Neutrophil (primary cell): ENCODE results near the gene MRPL3.
A peak's percentile ranks its signal among the peaks of the same experiment; 100 is the strongest.

Experiments
- H3K27ac ChIP-seq: fragments of 200-600 bp; sonication (generic); 2 replicates; pipeline ENCODE4 v1.5.1; 2016; ENCODE audit warnings: mild to moderate bottlenecking, moderate library complexity
- H3K27me3 ChIP-seq: fragments of 200-600 bp; sonication (generic); 2 replicates; pipeline ENCODE4 v1.6.0; 2016; ENCODE audit warnings: mild to moderate bottlenecking
- H3K36me3 ChIP-seq: fragments of 200-600 bp; sonication (generic); 2 replicates; pipeline ENCODE4 v1.5.1; 2017
- H3K4me1 ChIP-seq, 2 experiments: fragments of 200-600 bp in 1 of 2; sonication (generic) in 1 of 2; 1 replicate in 1 of 2; 2 replicates in 1 of 2; pipeline versions ENCODE4 v1.5.1 to v1.6.1; 2013 to 2016; ENCODE audit warnings: low read depth in 1 of 2, low read length in 1 of 2, mild to moderate bottlenecking in 1 of 2, moderate library complexity in 1 of 2; ENCODE audit not compliant: control insufficient read depth in 1 of 2, insufficient read depth in 1 of 2
- H3K4me3 ChIP-seq, 2 experiments: fragments of 200-600 bp in 1 of 2; sonication (generic) in 1 of 2; 1 replicate in 1 of 2; 2 replicates in 1 of 2; pipeline ENCODE4 v1.5.1; 2013 to 2016; ENCODE audit warnings: low read depth in 1 of 2, low read length in 1 of 2, mild to moderate bottlenecking in 1 of 2, moderate library complexity in 1 of 2
- H3K9me3 ChIP-seq: fragments of 200-600 bp; sonication (generic); 2 replicates; pipeline ENCODE4 v1.5.1; 2016
- TF ChIP-seq, protein P1 (sequence below): fragments of 200-600 bp; sonication (generic); IDR thresholded peaks from 2 replicates; pipeline ENCODE4 v1.5.1; 2016; ENCODE audit warnings: antibody characterized with exemption

MRPL3 gene

DNA sequence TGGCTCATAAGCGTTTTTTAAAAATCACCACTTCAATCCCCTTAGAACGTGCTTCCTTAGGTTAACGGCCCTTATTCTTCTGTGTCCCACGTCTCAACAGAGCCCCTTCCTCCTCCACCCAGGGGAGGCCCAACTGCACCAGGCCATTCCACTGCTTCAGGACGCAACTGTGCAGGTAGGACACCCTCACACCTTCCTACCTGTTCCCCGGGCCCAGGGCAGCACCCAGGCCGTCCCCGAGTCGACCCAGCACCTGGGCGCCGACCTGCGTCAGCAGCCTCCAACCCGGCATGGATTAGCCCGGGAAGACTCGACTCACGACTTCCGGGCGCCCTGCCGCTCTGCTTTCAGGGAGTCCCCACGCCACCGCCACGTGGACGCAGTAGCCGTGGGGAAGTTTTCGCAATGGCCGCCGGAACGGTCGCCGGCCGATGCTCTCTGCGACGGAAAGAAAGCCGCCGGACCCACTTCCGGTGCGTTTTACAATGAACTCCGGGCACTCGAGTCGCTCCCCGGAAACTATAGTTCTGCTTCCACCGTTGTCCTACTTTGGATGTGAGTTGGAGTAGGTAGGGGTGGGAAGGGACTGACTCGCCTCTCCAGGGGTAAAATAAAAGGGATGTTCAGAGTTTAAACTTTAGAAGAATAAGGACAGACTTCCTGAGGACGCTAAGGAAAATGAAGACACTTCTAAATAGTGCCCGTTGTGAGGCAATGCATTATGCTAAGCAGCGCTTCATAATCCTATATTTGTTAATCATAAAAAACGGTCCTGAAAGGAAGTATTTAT, at the start of gene MRPL3:
Gene MRPL3 (minus strand): TSS at position 442 of the 790 bp plus-strand sequence. CDS start 150 bp downstream, at position 292.
- H3K4me1 ChIP-seq: peaks cover 13 to 16% of the 10 kb centered on the region in 2 experiments
- H3K36me3 ChIP-seq: peaks cover 4% of the 10 kb centered on the region
- H3K4me3 ChIP-seq: peak within 1 kb of the TSS; percentile 63 to 72
- peak within 1 kb of the TSS; percentile 43 for H3K27ac ChIP-seq
- TF ChIP-seq, protein P1, sequence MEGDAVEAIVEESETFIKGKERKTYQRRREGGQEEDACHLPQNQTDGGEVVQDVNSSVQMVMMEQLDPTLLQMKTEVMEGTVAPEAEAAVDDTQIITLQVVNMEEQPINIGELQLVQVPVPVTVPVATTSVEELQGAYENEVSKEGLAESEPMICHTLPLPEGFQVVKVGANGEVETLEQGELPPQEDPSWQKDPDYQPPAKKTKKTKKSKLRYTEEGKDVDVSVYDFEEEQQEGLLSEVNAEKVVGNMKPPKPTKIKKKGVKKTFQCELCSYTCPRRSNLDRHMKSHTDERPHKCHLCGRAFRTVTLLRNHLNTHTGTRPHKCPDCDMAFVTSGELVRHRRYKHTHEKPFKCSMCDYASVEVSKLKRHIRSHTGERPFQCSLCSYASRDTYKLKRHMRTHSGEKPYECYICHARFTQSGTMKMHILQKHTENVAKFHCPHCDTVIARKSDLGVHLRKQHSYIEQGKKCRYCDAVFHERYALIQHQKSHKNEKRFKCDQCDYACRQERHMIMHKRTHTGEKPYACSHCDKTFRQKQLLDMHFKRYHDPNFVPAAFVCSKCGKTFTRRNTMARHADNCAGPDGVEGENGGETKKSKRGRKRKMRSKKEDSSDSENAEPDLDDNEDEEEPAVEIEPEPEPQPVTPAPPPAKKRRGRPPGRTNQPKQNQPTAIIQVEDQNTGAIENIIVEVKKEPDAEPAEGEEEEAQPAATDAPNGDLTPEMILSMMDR: no peak
- H3K27me3 ChIP-seq: peaks cover 4% of the 10 kb centered on the region
- no peaks in the 10 kb centered on the region for H3K9me3 ChIP-seq

DNA sequence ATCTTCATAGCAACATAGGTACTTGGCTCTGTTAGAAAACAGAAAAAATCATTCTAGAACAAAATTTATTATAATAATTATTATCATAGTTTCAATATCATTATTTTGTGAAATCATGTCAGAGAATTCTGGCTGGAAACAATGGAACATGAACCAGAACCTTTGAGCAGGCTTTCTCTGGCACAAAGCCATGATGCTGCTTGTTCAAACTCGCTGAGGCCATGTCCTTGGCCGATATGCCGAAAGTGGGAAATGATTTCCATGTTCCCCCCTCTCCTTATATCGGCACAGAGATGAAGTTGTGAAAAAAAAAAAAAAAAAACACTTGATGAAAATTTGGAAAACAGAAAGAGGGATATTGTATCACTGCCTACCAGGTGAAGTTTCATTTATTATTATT, 49.0 kb upstream of the MRPL3 start:
- Histone ChIP-seq H3K27me3 (peaks cover 3% of the 10 kb centered on the region), H3K36me3 (no peaks in the 10 kb centered on the region), H3K4me3 (no peak overlapping the region), H3K9me3 (no peaks in the 10 kb centered on the region), H3K27ac (no peak overlapping the region), H3K4me1 (no peaks in the 10 kb centered on the region)
- TF ChIP-seq, protein P1: no peak

DNA sequence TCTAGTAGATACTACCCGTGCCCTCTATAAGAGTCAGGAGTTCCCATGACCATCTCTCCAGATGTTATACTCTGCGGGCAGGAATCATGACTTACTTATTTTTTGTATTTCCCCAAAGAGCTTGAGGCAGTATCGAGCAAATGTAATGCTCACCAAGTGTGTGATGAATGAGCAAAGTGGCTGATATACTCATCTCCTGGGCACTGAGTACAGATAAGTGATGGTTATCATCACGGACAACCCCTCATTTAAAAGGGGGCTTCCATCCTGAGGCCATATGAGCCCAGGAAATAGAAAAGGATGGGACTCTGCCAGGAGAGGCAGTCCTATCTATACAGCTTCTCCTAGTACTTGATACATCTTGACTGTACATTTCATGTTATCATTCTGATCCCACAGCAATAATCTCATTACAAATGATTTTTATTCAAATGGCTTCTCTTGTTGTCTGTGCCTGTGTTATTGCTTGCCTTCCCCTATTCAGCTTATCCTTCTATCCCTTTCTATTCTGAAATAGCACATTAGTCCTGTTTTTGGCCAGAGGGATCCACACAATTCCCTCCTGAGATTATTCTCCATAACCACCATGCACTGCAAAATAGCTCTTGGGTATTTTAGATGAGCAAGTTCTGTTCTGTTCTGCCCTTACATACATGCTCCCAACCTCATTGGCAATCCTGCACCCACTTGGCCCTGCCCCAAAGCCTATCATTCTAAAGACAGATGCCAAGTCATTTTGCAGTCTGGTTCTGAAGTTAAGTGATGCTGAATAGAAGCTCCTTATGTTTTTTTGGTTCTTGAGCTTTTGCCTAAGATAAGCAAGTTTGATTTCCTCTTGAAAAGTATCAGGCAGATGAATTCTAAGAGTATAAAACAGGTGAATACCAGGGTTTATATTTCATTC, 48.0 kb upstream of the MRPL3 start:
- TF ChIP-seq, protein P1: no peak
- H3K9me3 ChIP-seq: no peaks in the 10 kb centered on the region
- H3K4me3 ChIP-seq: no peak overlapping the region

DNA sequence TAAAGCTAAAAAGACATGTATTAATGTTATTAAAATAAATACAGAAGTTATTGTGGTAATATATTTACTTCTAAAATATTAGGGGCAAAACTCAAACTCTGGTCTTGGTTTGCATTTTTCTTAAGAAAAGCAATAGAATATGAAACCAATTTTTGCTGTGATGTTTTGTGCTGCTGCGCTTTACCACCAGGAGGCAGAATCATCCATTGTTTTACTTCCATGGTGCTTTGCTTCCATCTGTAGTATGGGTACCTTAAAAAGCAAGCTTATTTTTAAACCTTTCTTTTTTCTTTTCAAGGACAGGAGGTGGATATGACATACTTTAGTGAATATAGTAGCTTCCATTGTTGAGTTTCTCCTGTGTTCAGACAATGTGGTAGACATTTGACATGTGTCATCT, 46.6 kb upstream of the MRPL3 start:
- no peaks in the 10 kb centered on the region for H3K4me1 ChIP-seq
- H3K9me3 ChIP-seq: no peaks in the 10 kb centered on the region
- H3K27me3 ChIP-seq: peaks cover 12% of the 10 kb centered on the region
- no peak overlapping the region for H3K27ac ChIP-seq
- H3K36me3 ChIP-seq: no peaks in the 10 kb centered on the region
- H3K4me3 ChIP-seq: no peak overlapping the region
- TF ChIP-seq, protein P1: no peak

More for the DNA sequence above, 48.0 kb upstream of the MRPL3 start:
- Histone ChIP-seq H3K36me3 (no peaks in the 10 kb centered on the region), H3K27me3 (peaks cover 9% of the 10 kb centered on the region), H3K27ac (no peak overlapping the region), H3K4me1 (no peaks in the 10 kb centered on the region)

DNA sequence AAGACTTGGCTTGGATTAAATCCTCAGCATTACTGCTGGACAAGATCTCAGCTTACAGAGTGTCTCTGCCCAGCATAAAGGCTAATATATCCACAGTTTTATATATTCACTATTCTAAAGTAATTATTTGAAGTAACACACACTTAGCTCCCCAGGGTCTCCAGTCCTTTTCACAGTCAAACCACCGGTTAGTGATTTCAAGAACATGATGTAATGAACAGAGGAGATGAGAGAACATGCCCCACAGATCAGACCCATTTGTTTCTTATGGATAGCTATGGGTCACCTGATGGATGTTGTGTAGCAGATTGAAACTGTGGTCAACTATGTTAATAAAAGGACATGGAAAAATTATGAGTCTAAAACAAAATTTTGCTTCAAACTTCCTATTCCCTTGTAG, 44.8 kb upstream of the MRPL3 start:
- TF ChIP-seq, protein P1: no peak
- H3K4me1 ChIP-seq: no peaks in the 10 kb centered on the region
- H3K4me3 ChIP-seq: no peak overlapping the region
- H3K27me3 ChIP-seq: peaks cover 12% of the 10 kb centered on the region
- H3K9me3 ChIP-seq: no peaks in the 10 kb centered on the region
- no peak overlapping the region for H3K27ac ChIP-seq
- no peaks in the 10 kb centered on the region for H3K36me3 ChIP-seq
